Subcutaneous abdominal adipose tissue (tissue), 5 donors: ENCODE results near the gene ATXN7.

Experiments used
- H3K27ac ChIP-seq: one replicate; pipeline ENCODE4 v1.7.0; 2013; ENCODE audit warnings: low read depth, mild to moderate bottlenecking, inconsistent platforms, low read length, moderate library complexity
- H3K27me3 ChIP-seq, 5 donors: one replicate each; pipeline ENCODE4 v1.7.0; 2013; ENCODE audit warnings: low read length in 5 of 5, inconsistent platforms in 1 of 5; ENCODE audit not compliant: control insufficient read depth in 5 of 5, insufficient read depth in 4 of 5
- H3K36me3 ChIP-seq, 5 donors: one replicate each; pipeline ENCODE4 v1.7.0; 2013; ENCODE audit warnings: low read length in 5 of 5; ENCODE audit not compliant: control insufficient read depth in 5 of 5, insufficient read depth in 5 of 5
- H3K4me1 ChIP-seq, 5 donors: one replicate each; pipeline ENCODE4 v1.7.0; 2013; ENCODE audit warnings: low read length in 5 of 5, mild to moderate bottlenecking in 3 of 5, moderate library complexity in 1 of 5; ENCODE audit not compliant: control insufficient read depth in 5 of 5, insufficient read depth in 5 of 5
- H3K4me3 ChIP-seq, 5 donors: one replicate each; pipeline ENCODE4 v1.7.0; 2013; ENCODE audit warnings: low read length in 5 of 5, low read depth in 1 of 5
- H3K9ac ChIP-seq, 5 donors: one replicate each; pipeline ENCODE4 v1.7.0; 2013; ENCODE audit warnings: low read length in 5 of 5, mild to moderate bottlenecking in 4 of 5, moderate library complexity in 3 of 5
- H3K9me3 ChIP-seq, 5 donors: one replicate each; pipeline ENCODE4 v1.7.0; 2013; ENCODE audit warnings: low read length in 5 of 5; ENCODE audit not compliant: control insufficient read depth in 5 of 5
- donor health status: healthy.
- donor health status: healthy.
- donor health status: healthy.
- donor health status: healthy.
- donor health status: healthy.

Gene ATXN7

DNA sequence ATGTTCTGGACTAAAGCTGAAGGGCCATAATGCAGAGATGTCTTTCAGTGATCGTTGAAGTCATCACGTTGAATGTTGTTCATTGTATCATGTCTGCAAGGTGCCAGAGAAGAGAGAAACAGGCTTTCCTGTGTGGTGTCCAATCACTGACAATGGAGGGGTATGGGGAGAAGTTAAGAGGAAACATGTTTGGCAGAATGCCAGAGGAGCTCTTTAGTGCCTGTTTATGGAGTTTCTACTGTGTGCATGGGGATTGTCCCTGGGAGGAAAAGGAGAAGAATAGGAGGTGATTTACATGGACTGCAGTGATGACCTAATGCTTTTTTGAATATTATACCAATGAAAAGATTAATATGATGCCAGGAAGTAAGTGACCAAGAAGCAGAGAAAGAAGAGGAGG, 36.8 kb downstream of the ATXN7 start:
- peaks cover 3 to 14% (median 5%) of the 10 kb centered on the region in 5 donors for H3K36me3 ChIP-seq
- H3K27ac ChIP-seq: no peak overlapping the region
- H3K4me1 ChIP-seq: peaks cover 0 to 12% (median 11%) of the 10 kb centered on the region in 5 donors
- H3K27me3 ChIP-seq: no peaks in the 10 kb centered on the region
- H3K4me3 ChIP-seq: no peak overlapping the region
- no peak overlapping the region for H3K9ac ChIP-seq
- H3K9me3 ChIP-seq: no peaks in the 10 kb centered on the region

DNA sequence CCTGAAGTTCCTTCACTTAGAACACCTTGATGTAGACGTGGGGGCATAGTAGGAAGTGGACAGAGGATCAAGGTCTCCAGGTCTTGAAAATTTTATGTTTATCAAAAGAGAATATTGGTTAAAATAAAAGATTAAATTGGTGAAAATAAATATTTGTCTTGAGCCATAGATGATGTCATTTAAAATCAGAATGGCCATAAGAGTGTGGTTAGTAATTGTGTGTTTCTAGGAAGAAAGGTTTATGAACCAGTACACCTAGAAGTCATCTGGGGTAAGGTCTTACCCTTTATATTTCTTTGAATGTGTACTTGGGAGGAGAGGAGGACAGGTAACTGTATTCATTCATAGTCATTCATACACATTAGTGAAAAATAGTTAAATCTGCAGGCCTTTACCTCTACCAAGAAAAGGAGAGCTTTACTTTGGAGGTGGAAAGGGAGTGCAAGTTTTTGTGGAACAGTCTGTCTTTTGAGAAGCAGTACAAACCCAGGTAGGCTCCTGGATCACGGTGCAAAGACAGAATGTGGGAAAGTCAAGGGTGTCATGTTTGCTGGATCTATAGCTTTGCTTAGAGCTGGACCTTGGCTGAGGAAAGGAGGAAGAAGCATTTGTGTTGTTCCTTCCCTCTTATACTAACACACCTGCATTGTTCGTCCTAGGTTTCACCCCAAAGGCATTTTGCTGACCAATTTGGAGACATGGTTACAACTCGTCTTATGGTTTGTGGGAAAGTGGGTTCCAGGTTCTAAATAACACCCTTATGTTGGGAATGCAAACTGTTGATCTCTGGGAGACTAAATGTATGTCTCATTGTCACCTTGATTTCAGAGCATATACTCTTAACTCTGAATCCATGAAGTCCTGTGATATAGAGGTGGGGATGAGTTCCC, 42.3 kb downstream of the ATXN7 start:
- Histone ChIP-seq H3K27ac (no peak overlapping the region), H3K4me1 (peaks cover 0 to 9% (median 2%) of the 10 kb centered on the region in 5 donors), H3K27me3 (no peaks in the 10 kb centered on the region), H3K4me3 (no peak overlapping the region), H3K36me3 (peaks cover 0 to 6% (median 0%) of the 10 kb centered on the region in 5 donors), H3K9me3 (no peaks in the 10 kb centered on the region), H3K9ac (no peak overlapping the region)

GRCh38 chr3:63908081-63908736, 44.5 kb downstream of the ATXN7 start:
- no peaks in the 10 kb centered on the region for H3K9me3 ChIP-seq
- no peak overlapping the region for H3K27ac ChIP-seq
- H3K4me1 ChIP-seq: peaks cover 0 to 20% (median 13%) of the 10 kb centered on the region in 5 donors
- H3K36me3 ChIP-seq: peaks cover 0 to 6% (median 0%) of the 10 kb centered on the region in 5 donors
- no peak overlapping the region for H3K4me3 ChIP-seq
- no peaks in the 10 kb centered on the region for H3K27me3 ChIP-seq
- H3K9ac ChIP-seq: no peak overlapping the region

DNA sequence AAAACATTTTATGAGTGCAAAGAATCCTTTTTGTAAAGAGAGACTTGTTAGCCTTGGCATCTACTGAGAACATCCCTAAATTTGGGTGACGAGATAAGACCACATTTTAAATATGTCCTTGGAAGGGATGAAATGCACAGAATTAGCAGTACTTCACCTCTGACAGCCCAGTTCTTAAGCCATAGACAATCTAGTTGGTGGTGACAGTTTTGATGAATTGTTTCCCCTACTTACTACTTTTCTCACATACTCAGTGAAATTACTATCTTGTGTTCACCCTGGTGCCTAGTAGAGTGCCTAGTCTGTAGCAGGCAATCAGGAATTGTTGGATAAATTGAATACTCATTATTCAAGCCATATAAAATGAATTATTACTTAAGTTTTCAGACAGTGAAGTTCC, 45.1 kb downstream of the ATXN7 start:
- Histone ChIP-seq H3K27me3 (no peaks in the 10 kb centered on the region), H3K36me3 (peaks cover 0 to 6% (median 0%) of the 10 kb centered on the region in 5 donors), H3K27ac (no peak overlapping the region), H3K9ac (no peak overlapping the region), H3K4me1 (peaks cover 0 to 25% (median 18%) of the 10 kb centered on the region in 5 donors), H3K9me3 (no peaks in the 10 kb centered on the region), H3K4me3 (no peak overlapping the region)

GRCh38 chr3:63909431-63909830, 45.8 kb downstream of the ATXN7 start:
- peaks cover 0 to 32% (median 24%) of the 10 kb centered on the region in 5 donors for H3K4me1 ChIP-seq
- H3K4me3 ChIP-seq: no peak overlapping the region

DNA sequence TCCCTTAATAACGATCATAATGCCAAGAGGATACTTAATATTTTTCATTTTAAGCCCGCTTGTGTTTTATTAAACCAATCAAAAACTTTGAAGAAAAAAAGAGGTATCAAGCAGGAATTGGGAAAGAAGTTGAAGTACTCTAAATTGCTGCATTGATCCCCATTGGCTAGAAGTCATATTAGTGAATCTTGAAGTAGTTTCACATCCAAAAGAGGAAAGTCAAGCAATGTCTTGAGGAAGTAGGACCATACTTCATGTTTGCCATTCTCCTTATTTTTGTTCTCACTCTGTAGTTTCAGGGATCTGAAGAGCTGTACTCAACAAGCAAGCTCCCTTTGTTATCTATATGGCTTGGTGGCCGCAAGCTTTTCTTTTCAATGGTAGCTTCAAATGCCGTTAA, 46.3 kb downstream of the ATXN7 start:
- Histone ChIP-seq H3K4me3 (no peak overlapping the region), H3K9me3 (no peaks in the 10 kb centered on the region), H3K36me3 (peaks cover 0 to 4% (median 0%) of the 10 kb centered on the region in 5 donors), H3K27me3 (no peaks in the 10 kb centered on the region), H3K4me1 (peaks cover 0 to 33% (median 26%) of the 10 kb centered on the region in 5 donors), H3K9ac (no peak overlapping the region), H3K27ac (no peak overlapping the region)

More at GRCh38 chr3:63909431-63909830, 45.8 kb downstream of the ATXN7 start:
- H3K36me3 ChIP-seq: peaks cover 0 to 6% (median 0%) of the 10 kb centered on the region in 5 donors
- no peak overlapping the region for H3K9ac ChIP-seq
- H3K27ac ChIP-seq: no peak overlapping the region
- no peaks in the 10 kb centered on the region for H3K27me3 ChIP-seq
- H3K9me3 ChIP-seq: no peaks in the 10 kb centered on the region

- Histone ChIP-seq H3K27me3 (no peaks in the 10 kb centered on the region), H3K9me3 (no peaks in the 10 kb centered on the region), H3K4me3 (peak overlapping the region in 4 of 5 donors; percentile 60 to 81 (median 74)), H3K27ac (peak overlapping the region; percentile 89), H3K36me3 (peaks cover under 1 to 7% (median 2%) of the 10 kb centered on the region in 5 donors), H3K4me1 (peaks cover 0 to 33% (median 26%) of the 10 kb centered on the region in 5 donors), H3K9ac (peak overlapping the region in 2 of 5 donors; percentile 75 to 77)
Measured at GRCh38 chr3:63910891-63911290, 47.2 kb downstream of the ATXN7 start.

- H3K27me3 ChIP-seq: no peaks in the 10 kb centered on the region
Measured at GRCh38 chr3:63911509-63911872, 47.8 kb downstream of the ATXN7 start.

DNA sequence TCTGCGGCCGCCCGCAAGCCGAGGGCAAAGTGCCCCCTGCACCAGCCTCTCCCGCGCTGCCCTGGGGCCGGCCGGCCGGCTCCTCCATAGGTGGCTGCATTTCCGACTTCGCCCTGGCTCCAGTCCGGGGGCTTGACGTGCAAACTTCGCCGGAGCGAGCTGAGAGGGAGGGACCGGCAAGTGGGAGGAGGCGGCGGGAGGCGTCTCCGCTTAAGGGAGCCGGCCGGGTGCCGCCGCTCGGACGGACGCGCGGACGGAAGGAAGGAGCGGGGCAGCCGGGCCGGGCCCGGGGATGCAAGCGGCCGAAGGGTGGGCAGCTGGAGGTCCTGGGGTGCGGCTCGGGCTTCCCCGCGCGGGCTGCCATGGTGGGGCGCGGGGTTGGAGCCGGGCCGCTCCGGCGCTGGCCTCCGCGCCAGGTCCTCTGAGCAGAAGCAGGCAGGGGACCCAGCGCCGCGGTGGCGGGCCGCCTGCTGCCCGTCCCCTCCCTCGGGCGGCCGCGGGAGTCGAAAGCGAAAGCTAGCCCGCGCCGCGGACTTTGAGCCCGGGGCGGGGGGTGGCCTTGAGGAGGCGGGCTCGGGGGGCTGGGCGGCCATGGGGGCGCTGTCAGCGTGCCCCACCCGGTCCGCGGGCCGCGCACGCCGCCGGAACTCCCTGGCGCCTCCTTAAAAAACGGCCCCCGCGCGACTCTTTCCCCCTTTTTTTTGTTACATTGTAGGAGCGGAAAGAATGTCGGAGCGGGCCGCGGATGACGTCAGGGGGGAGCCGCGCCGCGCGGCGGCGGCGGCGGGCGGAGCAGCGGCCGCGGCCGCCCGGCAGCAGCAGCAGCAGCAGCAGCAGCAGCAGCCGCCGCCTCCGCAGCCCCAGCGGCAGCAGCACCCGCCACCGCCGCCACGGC, 48.5 kb downstream of the ATXN7 start, which contains the start of gene SCAANT1:
SCAANT1 (minus strand) TSS at position 511 of the 895 bp plus-strand sequence.
- Histone ChIP-seq H3K9ac (peak within 1 kb of the TSS; percentile 48 to 93 (median 77)), H3K27me3 (no peaks in the 10 kb centered on the region), H3K36me3 (peaks cover 0 to 14% (median 5%) of the 10 kb centered on the region in 5 donors), H3K4me3 (peak within 1 kb of the TSS; percentile 70 to 89 (median 77)), H3K4me1 (peaks cover 0 to 33% (median 26%) of the 10 kb centered on the region in 5 donors), H3K9me3 (no peaks in the 10 kb centered on the region), H3K27ac (peak within 1 kb of the TSS; percentile 89)

More at GRCh38 chr3:63911509-63911872, 47.8 kb downstream of the ATXN7 start:
- H3K4me3 ChIP-seq: peak overlapping the region; percentile 60 to 89 (median 77)
- peaks cover 0 to 33% (median 26%) of the 10 kb centered on the region in 5 donors for H3K4me1 ChIP-seq
- H3K9me3 ChIP-seq: no peaks in the 10 kb centered on the region
- H3K9ac ChIP-seq: peak overlapping the region; percentile 48 to 93 (median 77)
- H3K36me3 ChIP-seq: peaks cover 0 to 8% (median 4%) of the 10 kb centered on the region in 5 donors
- H3K27ac ChIP-seq: peak overlapping the region; percentile 89
